ENCODE results near the gene GNB1L.

The GNB1L gene

DNA sequence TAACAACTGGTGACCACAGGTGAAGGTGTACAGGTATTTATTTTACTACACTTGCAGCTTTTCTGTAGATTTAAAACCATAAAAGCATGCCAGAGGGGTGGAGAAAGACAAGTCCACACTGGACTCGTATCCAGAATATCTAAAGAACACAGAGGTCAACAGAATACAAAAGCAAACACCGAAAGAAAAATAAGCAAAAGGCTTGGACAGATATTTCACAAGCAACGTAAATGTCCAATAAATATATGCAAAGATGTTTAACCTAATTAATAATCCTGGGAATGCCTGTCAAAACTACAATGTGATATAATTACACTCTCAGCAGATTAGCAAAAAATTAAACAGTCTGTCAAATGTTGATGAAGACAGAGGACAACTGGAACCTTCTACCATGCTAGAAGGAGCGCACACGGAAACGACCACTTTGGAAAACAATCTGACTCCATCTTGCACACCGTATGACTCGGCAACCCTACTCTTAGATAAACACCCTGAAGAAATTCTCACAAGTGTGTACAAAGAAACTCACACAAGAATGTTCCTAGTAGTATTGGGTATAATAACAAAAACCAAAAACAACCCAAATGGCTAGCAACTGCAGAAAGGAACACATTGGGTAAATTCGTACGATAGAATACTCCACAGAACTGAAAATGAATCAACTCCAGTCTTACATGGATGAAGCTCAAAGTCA is 27.2 kb downstream of the GNB1L start:
- FAIRE-seq (no peak), DNase-seq (ENCODE audit: insufficient read length, low spot score) (no peak)
- TF ChIP-seq POLR2A (IDR thresholded peaks at IDR 0.05; ENCODE audit: low read depth, low read length): no peak

DNA sequence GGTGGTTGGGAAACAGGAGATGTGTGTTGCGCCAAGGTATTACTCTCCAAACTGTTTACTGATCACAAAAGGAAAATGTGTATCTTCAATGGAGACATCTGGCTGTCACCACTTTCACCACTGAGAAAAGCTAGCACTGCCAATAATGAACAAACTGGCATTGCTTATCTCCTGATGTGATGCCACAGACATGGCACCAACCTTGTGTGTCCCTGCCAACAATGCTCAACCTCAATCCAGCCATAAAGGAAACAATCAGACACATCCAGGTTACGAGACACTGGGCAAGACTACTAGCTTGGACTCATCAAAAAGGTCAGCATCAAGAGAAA is 28.1 kb downstream of the GNB1L start:
- no peak for FAIRE-seq
- DNase-seq (ENCODE audit: insufficient read length, low spot score): no peak
- TF ChIP-seq POLR2A (IDR thresholded peaks at IDR 0.05; ENCODE audit: low read depth, low read length): no peak

DNA sequence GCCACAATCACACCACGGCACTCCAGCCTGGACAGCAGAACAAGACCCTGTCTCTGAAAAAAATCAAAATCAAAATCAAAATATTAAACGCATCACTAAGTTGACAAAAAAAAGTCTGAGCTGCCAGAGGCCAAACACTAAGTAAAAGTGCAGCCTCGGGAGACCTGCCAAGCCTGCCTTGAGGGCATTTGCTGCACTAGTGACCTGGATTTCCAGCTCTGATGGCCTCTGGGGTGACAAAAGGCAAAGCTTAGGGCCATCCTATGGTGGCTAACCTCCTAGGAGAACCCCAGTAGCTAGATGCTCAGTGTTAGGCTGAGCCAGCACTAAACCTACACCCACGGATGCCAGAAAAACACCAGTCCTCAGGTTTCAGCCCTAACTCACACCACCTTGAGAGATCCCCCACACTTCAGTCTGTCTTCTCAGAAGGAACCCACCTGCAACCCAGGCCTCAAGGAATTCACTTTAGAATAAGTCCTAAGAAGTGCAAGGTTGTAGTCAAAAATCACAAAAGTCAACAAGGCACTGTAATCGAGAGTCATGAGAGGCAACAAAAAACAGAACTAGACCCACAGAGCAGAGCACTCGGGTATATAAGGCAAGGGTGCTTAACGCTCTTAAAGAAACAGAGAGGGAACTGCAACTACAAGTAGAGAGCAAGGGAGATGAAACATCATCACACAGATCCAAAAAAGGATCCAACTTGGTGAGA is 28.6 kb downstream of the GNB1L start:
- no peak for FAIRE-seq
- DNase-seq (ENCODE audit: insufficient read length, low spot score): no peak
- no peak for TF ChIP-seq POLR2A (IDR thresholded peaks at IDR 0.05; ENCODE audit: low read depth, low read length)

DNA sequence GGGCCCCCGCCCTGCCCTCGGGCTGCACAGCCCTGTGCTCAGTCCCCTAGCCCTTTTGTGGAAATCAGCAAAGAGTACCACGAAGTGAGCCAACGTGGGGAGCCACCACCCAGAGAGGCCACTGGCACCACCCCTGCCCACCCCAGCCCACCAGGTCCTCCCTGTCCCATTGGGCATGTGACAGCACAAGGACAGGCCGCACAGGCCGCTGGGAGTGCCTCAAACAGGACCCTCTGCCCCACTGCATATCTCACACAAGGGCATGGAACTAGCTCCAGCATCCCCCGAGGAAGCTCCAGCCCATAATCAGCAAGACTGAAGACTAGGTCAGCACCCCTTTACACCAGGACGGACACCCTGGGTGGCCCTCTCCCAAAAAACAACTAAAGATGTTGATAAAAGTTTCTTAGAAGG is 29.7 kb downstream of the GNB1L start:
- TF ChIP-seq POLR2A (IDR thresholded peaks at IDR 0.05; ENCODE audit: low read depth, low read length): no peak
- no peak for FAIRE-seq

DNA sequence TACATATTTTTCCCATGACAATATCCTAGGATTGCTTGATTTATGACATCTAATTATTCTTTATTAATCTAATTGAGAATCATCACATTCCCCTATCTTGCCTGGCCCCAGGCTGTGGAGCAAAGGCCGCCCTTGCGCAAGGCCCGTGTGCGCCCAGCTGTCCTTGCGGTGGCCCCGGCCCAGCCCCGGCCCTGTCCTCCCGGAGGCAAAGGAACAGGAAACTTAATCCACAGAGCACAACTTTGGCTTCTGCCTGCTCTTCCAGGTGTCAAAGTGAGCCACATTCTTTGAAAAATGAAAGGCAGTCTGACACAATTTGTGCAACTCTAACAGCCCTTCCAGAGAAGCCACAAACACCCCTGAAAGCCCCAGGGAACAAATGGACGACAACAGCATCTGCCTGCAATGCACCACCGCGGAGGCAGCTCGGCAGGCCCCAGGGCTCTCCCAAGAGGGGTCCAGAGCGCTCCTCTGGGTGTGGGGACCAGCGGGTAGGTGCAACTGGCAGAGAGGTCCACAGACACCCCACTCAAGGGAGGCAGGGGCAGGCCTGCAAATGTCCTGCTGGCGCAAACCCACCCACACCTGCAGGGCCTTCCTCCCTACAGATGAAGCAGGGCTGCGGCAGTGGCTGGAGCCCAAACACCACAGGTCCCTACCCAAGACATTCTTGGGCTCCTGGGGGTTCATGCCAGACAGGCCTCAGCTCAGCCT is 30.3 kb downstream of the GNB1L start:
- no peak for TF ChIP-seq POLR2A (IDR thresholded peaks at IDR 0.05; ENCODE audit: low read depth, low read length)
- FAIRE-seq (no peak), DNase-seq (ENCODE audit: insufficient read length, low spot score) (no peak)

More for the DNA sequence above, 29.7 kb downstream of the GNB1L start:
- DNase-seq (ENCODE audit: insufficient read length, low spot score): no peak

DNA sequence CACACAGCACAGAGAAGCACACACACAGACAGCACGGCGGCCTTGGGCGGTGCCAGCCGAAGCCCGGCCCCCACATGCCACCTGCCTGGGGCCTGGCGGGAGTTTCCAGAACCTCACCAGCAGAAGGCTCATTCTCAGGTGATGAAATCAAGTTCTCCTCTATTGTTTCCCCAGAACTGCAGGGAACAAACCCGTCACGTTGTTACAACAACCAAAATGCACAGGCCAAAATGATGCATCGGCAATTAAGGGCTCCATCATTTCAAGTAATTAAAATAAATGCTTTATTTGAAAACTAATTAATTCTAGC is 30.8 kb downstream of the GNB1L start:
- TF ChIP-seq POLR2A (IDR thresholded peaks at IDR 0.05; ENCODE audit: low read depth, low read length): no peak
- FAIRE-seq (no peak), DNase-seq (ENCODE audit: insufficient read length, low spot score) (no peak)

DNA sequence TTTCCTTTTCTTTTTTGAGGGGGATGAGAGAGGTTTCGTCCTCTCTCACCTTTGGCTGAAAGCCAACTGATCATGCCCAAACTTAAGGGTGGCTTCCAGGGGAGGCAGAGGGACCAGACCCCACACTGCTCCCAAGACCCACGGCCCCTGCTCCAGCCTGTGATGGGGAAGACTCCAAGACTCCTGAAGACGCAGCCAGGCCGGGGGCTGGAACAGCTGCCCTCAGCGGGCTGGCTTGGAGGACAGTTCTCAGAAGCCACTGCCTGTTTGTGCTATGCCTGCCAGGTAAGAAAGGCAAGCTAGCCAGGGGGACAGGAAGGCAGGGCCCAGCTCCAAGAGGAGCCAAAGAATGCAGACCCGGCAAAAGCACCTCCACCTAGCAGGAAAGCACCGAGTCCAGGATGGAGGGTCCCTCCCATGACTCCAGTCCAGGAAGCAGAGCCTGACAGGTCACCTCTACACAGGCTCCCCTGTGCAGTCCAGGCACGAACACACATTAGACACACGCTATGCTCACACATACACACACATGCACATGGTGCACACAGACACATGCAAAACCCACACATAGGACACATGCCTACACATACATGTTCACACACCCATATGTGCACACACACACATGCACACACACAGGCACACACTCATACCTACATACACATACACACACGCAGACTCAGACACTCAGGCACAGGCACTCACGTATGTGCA is 31.3 kb downstream of the GNB1L start:
- TF ChIP-seq POLR2A (IDR thresholded peaks at IDR 0.05; ENCODE audit: low read depth, low read length): no peak
- no peak for DNase-seq (ENCODE audit: insufficient read length, low spot score)
- FAIRE-seq: no peak

DNA sequence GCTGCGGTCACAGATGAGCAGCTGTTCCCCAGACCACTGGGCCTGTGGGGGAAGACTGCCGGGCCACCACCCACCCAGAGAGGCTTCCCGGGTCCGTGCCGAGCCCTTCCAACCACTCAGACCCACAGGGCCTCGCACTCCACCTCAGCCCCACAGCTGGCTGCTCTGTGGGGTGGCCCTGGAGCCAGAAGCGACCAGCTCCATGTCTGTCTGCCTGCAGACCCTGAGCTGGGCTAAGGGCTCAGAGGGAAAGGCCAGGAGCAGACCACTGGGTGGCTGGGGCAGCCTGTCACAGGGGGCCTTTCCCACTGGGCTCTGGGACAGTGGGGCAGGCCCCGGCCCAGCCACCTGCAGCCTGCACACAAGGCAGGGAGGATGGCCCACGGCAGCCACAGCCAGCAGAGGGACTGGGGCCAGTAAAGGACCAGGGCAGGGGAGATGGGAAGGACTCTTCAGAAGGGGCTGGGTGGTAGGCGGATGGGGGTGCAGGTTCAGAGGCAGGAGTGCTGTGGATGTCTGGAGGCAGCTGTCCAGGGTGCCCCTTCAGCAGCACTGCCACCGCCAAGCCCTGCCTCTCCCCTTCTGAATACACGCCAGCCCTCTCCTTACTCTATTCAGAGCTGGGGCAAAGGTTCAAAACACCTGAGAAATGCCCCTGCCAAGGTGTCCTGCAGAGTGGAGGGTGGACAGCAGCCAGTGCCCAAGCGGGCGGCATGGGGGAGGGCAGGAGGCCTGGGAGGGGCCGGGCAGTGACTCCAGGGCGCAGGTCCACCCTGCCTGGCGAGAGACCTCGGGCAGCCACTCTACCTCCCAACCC is 32.2 kb downstream of the GNB1L start:
- FAIRE-seq: no peak
- DNase-seq (ENCODE audit: insufficient read length, low spot score): no peak
- TF ChIP-seq POLR2A (IDR thresholded peaks at IDR 0.05; ENCODE audit: low read depth, low read length): no peak

DNA sequence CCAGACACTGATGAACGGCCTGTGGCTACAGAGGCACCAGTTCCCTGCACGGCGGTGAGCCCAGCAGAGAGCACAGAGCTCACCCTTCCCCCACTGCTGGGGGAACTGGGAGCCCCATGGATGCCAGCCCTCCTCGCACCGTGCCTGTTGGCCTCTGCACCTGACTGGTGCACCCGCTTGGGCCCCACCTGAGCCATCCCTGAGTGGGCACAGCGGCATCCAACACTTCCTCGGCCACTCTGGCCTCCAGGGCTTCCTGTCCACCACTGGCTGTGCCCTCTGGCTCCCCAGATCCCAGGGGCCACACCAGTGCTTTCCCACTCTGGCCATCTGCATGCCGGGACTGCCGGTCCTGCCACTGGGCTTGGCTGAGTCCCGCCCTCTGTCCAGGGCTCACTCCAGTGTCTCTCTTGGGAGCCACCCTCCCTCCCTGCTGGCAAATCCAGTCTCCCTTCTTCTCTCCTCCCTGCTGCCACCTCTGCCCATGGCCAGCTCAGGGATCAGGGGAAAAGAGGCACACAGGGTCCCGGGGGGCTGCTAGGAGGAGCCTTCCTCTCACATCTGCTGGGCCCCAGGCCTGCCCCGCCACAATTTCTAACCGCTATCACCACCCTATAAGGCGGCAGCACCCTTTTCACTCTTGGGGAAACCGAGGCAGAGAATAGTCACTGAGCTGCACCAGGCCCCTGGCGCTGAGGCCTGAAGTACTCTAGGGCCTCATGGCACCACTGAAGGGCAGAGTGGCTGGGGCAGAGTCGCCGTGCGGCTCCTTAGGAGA is 33.0 kb downstream of the GNB1L start:
- DNase-seq (ENCODE audit: insufficient read length, low spot score) (no peak), FAIRE-seq (no peak)
- TF ChIP-seq POLR2A (IDR thresholded peaks at IDR 0.05; ENCODE audit: low read depth, low read length): no peak

DNA sequence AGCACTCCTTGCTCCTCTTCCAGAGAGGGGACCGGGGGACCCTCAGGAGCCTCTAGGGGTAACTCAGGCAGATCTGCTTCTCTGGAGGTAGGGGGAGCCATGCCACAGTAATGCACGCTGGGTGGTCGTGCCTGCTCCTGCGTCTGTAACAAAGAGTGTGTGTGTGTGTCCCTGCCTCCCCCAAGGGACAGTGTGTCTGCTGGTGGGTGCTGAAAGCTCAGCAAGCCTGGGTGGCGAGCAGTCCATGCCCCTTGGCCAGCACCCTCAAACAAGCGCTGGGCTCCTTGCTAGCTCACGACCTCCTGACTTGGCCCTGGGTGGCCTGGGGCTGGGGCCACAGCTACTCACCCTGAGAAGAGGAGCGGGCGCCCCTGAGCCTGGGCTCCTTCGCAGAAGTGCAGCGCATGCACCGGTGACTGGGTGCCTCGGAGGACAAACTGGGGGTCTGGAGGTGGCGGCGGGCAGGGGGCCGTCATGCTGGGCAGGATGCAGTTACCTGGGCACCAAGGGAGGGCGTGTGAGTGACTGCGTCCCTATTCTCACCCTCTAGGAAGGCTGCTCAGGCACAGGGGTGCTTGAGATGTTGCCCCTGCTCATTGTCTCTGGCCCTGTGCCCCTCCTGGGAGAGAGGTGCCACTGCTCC is 33.7 kb downstream of the GNB1L start:
- no peak for TF ChIP-seq POLR2A (IDR thresholded peaks at IDR 0.05; ENCODE audit: low read depth, low read length)
- DNase-seq (ENCODE audit: insufficient read length, low spot score) (no peak), FAIRE-seq (no peak)

DNA sequence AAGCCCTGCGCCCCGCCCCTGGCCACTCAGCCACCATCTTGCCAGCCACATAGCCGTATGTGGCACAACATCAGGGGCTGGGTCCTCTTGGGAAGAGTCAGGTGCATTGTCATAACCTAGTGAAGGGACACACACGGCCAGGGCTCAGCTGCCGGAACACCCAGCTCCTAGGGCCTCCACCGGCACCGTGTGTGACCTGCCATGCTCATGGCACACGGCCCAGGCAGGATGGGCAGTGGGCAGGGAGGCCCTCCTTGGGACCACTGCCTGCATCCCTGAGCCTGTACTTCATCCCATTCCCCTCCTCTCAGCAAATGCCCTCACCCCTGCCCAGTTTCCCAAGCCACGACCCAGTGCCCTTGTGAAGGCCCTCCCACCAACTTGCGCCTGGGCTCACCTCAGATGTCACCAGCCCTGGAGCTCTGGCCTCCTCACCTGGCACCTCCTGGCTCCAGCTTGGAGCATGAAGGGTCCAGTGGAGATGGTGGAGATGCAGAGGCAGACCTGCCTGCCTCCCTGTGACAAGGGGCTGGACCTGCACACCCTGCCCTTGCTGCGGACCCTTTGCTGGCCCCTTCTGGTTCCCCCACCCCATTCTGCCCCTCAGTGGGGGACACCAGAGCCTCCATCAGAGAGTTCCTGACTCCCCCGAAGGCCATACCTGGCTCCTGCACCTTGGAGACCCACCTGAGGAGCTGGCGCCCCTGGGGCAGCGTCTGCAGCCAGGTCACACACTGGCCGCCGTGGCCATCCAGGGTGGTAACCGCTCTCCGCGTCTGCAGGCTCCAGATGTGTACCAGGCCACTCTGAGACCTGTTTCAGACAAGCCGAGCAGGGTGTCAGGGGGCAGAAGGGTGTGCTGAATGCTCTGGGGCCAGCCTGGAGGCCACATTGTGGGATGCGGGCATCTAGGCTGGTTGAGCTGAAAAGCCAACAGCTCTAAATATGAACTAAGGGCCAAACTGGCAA is 34.5 kb downstream of the GNB1L start:
- FAIRE-seq (no peak), DNase-seq (ENCODE audit: insufficient read length, low spot score) (no peak)
- TF ChIP-seq POLR2A (IDR thresholded peaks at IDR 0.05; ENCODE audit: low read depth, low read length): no peak
